ENCODE data around the gene FLCN.

FLCN gene

DNA sequence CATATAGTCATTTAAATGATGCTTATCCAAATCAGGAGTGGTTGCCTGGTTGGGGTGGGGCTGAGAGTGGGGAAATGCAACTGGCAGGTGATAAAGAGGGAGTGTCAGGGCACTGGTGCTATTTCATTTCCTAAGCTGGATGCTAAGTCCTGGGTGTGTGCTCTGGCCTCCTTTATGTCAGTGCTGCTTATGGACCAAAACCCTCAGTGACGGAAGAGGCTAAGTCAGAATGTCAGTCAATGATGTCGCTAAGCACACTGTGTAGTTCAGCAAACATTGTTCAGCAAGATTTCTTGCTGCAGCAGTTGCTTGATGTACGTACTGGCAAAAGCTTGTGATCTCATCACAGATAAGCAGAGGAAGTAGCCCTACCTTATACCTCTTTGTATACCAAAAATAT is 16.4 kb upstream of the FLCN start:
- no peak overlapping the region for H3K4me3 ChIP-seq (replicated peaks in 1 of 2; ENCODE audit: low read depth in 2 of 2, low read length in 2 of 2)
- no peak for DNase-seq (ENCODE audit: low read depth in 2 of 2)
- TF ChIP-seq, protein P1, sequence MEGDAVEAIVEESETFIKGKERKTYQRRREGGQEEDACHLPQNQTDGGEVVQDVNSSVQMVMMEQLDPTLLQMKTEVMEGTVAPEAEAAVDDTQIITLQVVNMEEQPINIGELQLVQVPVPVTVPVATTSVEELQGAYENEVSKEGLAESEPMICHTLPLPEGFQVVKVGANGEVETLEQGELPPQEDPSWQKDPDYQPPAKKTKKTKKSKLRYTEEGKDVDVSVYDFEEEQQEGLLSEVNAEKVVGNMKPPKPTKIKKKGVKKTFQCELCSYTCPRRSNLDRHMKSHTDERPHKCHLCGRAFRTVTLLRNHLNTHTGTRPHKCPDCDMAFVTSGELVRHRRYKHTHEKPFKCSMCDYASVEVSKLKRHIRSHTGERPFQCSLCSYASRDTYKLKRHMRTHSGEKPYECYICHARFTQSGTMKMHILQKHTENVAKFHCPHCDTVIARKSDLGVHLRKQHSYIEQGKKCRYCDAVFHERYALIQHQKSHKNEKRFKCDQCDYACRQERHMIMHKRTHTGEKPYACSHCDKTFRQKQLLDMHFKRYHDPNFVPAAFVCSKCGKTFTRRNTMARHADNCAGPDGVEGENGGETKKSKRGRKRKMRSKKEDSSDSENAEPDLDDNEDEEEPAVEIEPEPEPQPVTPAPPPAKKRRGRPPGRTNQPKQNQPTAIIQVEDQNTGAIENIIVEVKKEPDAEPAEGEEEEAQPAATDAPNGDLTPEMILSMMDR (IDR thresholded peaks at IDR 0.05; ENCODE audit: low read depth, low read length) = no peak

DNA sequence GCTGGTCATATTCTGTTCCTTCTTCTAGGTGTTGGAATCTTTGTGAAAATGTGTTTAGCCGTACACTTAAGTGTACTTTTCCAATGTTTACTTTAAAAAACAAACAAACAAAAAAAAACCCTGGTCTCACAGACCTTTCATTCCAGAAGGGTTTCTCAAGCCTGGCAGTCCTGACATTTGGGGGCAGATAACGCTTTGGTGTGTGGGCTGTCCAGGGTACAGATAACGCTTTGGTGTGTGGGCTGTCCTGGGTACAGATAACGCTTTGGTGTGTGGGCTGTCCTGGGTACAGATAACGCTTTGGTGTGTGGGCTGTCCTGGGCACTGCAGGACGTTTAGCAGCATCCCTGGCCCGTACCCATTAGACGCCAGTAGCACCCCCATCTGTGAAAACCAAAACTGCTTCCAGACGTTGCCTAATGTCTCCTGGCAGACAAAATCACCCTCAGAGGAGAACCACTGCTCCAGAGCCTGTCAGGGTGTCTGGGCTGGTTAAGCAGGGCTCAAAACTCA is 15.2 kb upstream of the FLCN start:
- peak in 1 of 2 donors; percentile 13 for DNase-seq (ENCODE audit: low read depth in 2 of 2)
- TF ChIP-seq, protein P1 (IDR thresholded peaks at IDR 0.05; ENCODE audit: low read depth, low read length) = no peak
- no peak overlapping the region for H3K4me3 ChIP-seq (replicated peaks in 1 of 2; ENCODE audit: low read depth in 2 of 2, low read length in 2 of 2)

DNA sequence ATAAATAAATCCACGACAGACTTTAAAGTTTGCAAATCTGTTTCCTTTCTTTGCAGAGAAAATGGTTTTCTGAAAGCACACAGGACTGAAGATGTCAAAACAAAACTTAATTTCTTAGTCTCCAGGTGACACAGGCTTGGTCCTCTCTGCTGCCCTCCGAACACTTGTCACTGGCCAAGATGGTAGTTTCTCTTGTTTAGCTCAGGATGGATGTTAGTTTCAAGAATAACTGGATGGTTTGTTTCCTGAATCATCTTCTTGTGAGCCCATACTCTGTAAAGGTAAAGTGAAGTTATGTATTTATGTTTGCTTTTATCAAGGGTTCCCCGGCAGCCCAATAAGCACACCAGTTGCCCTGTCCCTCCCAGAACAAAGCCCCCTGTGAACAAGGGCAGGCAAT is 9.9 kb upstream of the FLCN start:
- TF ChIP-seq, protein P1 (IDR thresholded peaks at IDR 0.05; ENCODE audit: low read depth, low read length) = no peak
- H3K4me3 ChIP-seq (replicated peaks in 1 of 2; ENCODE audit: low read depth in 2 of 2, low read length in 2 of 2) = no peak overlapping the region
- no peak for DNase-seq (ENCODE audit: low read depth in 2 of 2)

GRCh38 chr17:17243163-17243562 is 6.2 kb upstream of the FLCN start:
- TF ChIP-seq, protein P1 (IDR thresholded peaks at IDR 0.05; ENCODE audit: low read depth, low read length) = no peak
- DNase-seq (ENCODE audit: low read depth in 2 of 2) = no peak
- H3K4me3 ChIP-seq (replicated peaks in 1 of 2; ENCODE audit: low read depth in 2 of 2, low read length in 2 of 2) = no peak overlapping the region

- TF ChIP-seq, protein P1 (IDR thresholded peaks at IDR 0.05; ENCODE audit: low read depth, low read length) = no peak
- no peak overlapping the region for H3K4me3 ChIP-seq (replicated peaks in 1 of 2; ENCODE audit: low read depth in 2 of 2, low read length in 2 of 2)
- no peak for DNase-seq (ENCODE audit: low read depth in 2 of 2)
Observed at GRCh38 chr17:17242246-17242645, 5.3 kb upstream of the FLCN start.

DNA sequence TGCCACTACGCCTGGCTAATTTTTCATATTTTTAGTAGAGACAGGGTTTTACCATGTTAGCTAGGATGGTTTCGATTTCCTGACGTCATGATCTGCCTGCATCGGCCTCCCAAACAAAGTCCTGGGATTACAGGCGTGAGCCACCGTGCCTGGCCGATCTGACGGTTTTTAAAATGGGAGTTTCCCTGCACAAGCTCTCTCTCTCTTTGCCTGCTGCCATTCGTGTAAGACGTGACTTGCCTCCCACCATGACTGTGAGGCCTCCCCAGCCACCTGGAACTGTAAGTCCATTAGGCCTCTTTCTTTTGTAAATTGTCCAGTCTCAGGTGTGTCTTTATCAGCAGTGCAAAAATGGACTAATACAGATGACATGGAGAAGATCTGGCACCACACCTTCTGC is 4.7 kb upstream of the FLCN start:
- no peak for DNase-seq (ENCODE audit: low read depth in 2 of 2)
- H3K4me3 ChIP-seq (replicated peaks in 1 of 2; ENCODE audit: low read depth in 2 of 2, low read length in 2 of 2) = no peak overlapping the region
- TF ChIP-seq, protein P1 (IDR thresholded peaks at IDR 0.05; ENCODE audit: low read depth, low read length) = no peak

DNA sequence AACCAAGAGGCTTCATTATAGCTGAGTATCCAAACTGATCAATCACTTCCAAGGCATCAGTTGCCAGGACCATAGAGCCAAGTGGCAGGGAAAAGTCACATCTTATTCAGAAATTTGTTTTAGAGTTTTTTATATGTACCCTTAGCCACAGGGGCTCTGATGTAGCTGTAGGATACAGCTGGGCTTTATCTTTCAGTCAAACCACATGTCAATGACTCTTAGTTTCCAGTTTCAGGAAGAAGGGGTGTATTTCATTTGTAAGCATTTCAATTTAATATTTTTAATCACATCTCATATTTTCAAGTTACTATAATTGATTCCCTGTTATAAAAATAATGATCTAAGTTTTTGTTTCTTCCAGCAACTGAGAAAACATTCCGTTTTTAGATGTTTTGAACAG is 2.9 kb upstream of the FLCN start:
- TF ChIP-seq, protein P1 (IDR thresholded peaks at IDR 0.05; ENCODE audit: low read depth, low read length) = no peak
- DNase-seq (ENCODE audit: low read depth in 2 of 2) = no peak
- H3K4me3 ChIP-seq (replicated peaks in 1 of 2; ENCODE audit: low read depth in 2 of 2, low read length in 2 of 2) = no peak overlapping the region
